Measurements from ENCODE around the gene DLG2.

- TF ChIP-seq POLR2A (IDR thresholded peaks at IDR 0.05; ENCODE audit: low read depth, low read length) (no peak), POLR2AphosphoS5 (IDR thresholded peaks at IDR 0.05; ENCODE audit: low read depth, low read length) (no peak), TAF1 (IDR thresholded peaks at IDR 0.05; ENCODE audit: low read depth, low read length) (no peak)
Observed at GRCh38 chr11:84882056-84882455, 745.1 kb downstream of the DLG2 start.

All from GM12891 (cell line).